ENCODE measurements around the gene ATAD2B.
A peak's percentile ranks its signal among the peaks of the same experiment; 100 is the strongest.
"Not testable (repeated sequence)": the region's sequence is repeated elsewhere in the genome, so short reads cannot be mapped to it uniquely, and the experiment has no call there.

The ATAD2B gene

DNA sequence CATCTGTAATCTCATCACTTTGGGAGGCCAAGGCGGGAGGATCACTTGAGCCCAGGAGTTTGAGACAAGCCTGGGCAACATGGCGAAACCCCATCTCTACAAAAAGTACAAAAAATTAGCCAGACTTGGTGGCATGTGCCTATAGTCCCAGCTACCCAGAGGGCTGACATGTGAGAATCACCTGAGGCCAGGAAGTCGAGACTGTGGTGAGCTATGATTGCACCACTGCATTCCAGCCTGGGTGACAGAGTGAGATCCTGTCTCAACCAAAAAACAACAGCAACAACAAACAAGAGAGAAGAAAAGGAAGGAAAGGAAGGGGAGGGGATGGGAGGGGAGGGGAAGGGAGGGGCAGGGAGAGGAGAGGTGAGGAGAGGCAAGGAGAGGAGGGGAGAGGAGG is 203.9 kb downstream of the ATAD2B start:
- not testable (repeated sequence) for DNase-seq

DNA sequence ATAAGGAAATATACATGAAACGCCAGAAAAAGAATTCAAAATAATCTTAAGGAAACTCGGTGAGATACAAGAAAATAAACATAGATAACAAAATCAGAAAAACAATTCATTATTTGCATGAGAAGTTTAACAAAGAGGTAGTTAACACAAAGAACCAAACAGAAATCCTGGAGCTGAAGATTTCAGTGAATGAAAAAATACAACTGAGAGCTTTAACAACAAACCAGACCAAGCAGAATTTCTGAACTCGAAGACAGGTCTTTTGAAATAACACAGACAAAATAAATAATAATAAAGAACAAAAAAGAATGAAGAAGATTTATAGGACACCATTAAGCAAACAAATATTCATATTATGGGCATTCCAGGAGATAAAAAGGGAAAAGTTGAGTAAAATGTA is 204.7 kb downstream of the ATAD2B start:
- DNase-seq = no peak

DNA sequence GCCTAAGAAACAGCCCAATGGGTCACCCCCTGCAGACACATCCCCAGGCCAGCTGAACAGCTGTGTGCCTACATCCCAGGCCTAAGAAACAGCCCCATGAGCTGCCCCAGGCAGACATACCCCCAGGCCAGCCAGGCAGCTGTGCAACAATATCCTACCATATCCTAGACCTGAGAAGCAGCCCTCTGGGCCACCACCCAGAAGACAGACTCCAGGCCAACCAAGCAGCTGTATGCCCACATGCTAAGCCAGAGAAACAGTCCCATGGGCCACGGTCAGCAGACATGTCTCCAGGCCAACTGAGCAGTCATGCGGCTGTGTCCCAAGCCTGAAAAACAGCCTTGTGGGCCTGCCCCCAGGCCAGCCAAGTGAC is 205.5 kb downstream of the ATAD2B start:
- no peak for DNase-seq

DNA sequence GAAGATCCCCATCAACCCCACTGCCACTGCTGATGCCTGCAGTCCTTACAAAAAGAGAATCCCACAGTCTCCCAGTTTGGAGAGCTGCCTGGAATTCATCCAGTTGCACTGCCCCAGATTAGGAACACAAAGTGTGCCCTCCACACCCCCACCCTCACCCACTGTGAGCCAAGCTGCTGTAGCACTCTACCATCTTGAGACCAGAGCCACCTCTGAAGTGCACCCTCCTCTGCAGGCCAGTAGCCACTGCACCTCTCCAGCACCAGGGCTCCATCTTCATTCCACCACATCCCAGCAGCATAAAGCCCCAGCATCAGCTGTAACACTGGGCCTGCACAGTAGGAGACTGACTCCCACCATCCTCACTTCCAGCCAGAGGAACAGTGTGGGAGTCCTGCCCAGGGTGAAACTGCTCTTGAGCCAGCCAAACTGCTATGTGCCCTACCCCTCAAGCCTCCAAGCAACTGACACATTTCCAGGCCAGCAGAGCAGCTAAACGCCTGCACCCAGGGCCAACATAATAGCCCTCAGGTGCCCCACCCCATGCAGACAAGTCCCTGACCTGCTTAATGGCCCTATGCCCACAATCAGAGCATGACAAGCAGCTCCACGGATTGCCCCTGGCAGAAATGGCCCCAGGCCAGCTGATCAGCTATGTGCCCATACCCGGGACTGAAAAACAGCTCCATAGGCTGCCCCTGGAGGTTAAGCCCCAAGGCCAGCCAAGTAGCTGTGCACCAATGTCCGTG is 206.0 kb downstream of the ATAD2B start:
- no peak for DNase-seq

DNA sequence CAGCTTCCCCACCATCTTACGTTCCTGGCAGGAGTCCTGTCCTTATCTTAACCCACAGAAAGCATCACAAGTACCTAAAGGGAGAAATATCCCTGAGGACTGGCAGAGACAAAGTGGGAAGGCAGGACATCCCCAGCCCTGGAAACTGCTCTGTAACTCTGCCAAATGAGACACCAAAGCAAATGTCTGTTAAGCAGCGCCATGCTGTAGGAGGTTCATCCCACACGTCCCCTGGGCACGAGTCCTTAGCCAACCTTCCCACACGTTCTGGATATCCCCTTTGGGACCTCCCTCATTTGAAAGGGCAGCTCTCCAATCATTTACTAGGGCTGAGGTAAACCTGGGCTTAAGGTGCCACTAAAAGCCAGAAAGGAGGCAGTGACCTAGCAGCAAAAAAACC is 207.2 kb downstream of the ATAD2B start:
- no peak for DNase-seq

DNA sequence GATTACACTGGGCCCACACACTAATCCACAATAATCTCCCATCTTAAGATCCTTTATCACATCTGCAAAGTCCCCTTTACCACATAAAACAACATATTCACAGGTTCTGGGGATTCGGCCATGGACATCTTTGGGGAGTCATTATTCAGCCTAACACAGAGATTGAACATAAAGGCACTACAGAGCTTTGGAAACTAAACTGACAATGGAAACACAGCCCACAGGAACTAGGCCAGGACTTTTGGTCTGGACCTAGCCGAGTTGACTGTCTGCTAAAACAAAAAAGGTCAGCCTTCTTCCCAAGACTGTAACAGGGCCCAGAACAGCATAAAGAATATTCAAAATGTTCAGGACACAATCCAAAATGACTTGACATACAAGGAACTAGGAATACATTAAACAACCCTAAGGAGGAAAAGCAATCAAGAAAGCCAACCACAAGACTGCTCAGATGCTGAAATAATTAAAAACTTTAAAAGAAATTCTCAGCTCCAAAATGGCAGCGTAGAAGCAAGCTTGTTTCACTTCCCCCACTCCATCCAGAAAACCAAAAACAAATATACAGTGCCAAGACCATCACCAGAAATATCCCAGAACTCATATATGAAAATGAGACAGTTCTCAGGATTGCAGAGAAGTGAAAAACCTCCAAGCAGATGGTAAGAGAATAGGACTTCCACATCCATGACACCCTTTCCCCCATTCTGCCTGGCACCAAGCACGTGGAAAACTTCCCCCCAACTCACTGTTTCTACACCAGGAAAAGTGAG is 207.8 kb downstream of the ATAD2B start:
- no peak for DNase-seq

DNA sequence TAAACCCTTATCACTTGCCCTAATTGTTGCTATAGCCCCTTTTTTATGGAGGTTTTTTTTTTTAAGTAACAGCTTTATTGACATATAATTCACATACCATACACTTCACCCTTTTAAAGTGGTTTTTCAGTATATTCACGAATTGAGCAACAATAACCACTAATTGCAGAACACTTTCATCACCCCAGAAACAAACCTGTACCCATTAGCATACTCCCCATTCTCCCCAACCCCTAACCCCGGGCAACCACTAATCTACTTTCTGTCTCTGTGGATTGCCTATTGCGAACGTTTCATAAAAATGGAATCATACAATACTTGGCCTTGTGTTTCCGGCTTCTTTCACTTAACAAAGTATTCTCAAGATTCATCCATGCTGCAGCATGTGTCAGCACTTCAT is 213.6 kb downstream of the ATAD2B start:
- no peak for DNase-seq

DNA sequence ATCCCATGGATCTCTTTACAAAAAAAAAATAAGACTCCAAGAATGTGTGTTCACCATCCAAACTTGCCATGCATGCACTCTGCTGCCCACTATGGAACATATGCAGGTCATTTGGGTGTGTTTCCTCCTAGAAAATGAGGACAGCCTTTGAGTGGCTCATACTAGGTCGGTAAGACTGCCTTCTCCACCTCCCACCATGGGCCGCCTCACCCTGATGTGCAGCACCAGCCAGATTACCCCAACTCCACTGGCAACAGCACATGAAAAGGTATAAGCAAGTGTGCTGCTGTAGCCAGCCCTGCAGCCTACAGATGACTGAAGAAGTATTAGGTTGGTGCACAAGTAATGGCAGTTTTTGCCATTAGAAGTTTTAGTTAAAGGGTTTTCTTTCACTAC is 214.2 kb downstream of the ATAD2B start:
- no peak for DNase-seq

DNA sequence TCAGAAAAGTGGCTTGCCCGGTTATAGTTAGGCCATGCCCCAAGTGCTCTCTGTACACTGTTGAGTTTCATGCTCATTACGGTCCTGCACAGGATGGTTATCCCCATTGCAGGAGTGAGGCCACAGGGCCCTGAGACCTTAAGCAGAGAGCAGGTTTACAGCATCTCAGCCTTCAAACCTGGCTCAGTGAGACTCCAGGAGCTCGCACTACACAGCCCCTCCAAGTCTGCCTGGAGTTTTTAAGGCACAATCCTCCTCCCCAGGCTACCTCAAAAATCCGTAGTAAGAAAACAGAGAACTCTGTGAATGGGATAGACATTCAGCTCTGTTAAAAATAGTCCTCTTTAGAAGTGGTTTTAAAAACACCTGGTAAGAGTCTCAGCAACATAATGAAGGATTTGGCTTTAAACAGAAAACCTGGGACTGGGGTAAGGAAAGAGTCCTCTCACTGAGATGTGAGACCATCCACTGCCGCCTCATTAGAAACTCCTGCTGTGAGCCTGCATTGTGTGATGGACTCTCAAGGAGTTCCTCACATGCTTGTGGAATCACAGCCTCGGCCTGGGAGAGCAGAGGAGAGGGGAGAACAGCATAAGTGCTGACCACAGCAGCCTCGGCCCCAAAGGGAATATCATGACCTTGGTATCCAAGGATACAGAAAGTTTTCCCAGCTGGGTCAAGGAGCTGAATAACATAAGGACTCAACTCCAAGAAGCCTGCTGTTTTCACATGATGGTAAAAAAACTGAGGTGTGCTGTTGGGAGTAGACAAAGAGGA is 214.8 kb downstream of the ATAD2B start:
- DNase-seq = no peak

DNA sequence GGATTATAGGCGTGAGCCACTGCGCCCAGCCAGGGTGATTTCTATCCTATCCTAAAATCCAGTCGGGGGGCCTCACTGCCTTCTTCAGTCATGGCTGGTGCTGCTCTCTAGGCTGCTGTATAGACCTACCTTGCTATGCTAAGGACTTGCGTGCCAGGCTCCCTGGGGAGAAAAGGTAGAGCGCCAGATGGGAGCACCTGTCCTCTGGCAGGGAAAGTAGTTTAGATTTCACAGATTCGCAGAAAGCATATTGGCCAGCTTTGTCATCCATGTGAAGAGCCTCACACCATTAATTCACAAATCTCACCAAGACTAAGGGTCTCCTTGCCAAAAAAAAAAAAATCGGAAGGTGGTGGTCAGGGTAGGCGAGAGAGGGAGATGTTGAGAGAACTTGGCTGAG is 217.6 kb downstream of the ATAD2B start:
- peak in 1 of 2 experiments; percentile 38 for DNase-seq

DNA sequence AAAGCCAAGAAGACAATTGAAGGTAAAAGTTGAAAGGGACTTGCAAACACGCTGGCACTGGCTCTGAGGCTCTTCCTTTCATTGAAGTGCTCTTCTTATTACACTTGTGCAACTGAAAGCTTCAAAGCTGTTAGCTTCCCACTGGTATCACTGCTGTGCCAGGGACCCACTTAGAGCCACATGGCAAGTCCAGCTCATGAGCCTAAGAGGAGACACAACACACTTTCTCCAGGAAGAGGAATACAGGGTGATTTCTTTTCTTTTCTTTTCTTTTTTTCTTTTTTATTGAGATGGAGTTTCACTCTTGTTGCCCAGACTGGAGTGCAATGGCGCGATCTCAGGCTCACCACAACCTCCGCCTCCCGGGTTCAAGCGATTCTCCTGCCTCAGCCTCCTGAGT is 218.2 kb downstream of the ATAD2B start:
- DNase-seq = no peak

DNA sequence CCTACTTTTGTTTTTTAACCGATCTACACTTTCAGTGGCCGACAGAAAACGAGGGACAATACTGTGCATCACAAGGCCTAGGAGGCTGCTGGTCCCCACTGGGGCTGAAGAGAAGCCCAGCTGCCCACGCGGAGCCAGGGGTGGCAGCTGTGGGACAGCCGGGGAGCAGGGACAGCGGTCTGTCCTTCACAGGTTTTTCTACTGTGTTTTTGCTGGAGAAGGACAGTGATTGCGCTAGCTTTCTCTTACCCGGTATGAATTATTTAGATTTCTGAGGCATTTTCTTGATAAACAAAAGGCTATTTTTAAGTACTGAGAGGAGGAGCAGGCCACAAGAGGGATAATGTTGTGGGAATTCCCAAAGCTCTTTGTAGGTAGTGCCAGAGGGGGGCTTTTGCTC is 219.8 kb downstream of the ATAD2B start:
- no peak for DNase-seq

DNA sequence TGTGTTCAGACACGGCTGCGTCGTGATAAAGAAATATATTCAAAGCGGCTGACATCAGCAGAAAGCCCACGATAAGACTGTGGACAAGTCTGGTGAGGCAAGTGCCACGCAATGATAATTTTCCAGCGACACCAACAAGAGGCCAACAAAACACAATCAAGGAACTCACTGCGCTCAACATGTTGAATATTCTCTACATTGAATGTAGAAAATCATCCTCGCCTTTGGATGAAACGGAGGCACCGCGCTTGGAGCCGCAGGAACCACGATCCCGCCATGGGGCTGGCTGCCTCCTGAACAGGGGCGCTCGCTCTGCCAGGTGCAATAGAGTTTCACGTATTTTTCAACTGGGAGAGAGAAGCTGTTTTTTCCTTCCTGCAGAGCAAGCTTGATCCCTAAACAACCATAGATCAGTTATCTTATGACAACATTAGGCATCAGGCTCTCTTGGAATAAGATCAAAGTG is 220.3 kb downstream of the ATAD2B start:
- DNase-seq = no peak

DNA sequence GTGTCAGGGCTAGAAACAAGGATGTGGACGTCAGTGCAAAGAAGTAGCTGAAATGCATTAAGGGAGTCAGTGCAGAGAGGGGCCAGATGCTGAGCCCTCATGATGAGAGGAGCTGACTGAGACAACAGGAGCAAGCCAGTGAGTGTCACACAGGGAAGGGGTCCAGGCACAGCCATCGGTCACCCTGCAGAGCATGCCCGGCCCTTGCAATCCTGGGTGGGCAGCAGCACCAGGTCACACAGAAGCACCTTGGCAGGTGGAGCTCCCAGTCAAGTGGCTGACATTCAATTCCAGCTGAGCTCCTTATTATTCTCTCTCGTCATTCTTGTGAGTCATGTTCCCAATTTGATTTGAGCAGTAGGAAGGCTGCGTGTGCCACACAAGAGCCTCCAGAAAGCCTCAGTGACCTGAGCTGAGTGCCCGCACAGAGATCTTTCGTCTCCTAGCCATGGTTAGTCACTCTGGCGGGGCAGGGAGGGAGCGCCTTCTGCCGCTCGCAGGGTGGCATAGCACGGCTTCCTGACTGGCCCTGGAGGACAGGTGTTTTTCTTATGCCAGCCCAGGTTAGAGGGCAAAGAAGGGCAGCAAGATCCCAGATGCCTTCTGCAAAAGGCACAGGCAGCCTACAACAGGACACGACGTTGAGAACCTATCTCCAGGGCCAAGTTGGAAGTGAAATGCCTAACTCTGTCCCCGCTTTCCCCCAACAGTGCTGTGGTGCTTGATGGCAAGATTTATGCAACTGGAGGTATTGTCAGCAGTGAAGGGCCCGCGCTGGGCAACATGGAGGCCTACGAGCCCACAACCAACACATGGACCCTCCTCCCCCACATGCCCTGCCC is 220.9 kb downstream of the ATAD2B start:
- DNase-seq = no peak

DNA sequence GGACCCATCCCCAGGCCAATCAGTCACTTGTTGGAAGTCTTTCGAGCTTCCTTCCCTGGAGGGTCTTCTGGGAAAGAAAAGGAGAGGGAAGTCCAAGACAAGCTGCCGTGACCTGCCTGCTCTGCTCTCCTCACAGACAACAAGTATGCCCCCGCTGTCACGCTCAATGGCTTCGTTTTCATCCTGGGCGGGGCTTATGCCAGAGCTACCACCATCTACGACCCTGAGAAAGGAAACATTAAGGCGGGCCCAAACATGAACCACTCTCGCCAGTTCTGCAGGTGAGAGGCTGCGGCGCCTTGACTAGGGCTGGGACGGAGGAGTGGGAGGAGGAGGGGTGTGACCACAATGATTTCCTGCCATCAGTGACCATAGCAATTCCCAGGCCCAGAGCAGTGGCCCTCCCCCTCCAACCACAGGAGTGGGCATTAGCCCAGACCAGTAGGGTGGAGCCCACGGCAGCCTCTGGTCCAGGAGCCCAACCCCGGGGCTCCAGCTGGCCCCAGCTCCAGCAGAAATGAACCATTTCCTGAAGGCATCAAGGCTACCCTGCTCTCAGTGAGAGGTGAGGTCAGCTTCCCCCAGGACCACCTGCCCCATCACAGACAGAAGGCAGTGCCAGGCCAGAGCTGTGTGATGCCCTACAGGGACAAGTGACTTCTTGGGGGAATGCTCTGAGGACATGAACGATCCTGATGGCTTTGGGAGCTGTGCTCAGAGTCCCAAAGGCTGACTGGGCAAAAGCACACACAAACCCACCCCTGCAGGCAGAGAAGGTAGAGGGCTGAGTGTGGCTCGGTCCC is 223.1 kb downstream of the ATAD2B start:
- DNase-seq = no peak

DNA sequence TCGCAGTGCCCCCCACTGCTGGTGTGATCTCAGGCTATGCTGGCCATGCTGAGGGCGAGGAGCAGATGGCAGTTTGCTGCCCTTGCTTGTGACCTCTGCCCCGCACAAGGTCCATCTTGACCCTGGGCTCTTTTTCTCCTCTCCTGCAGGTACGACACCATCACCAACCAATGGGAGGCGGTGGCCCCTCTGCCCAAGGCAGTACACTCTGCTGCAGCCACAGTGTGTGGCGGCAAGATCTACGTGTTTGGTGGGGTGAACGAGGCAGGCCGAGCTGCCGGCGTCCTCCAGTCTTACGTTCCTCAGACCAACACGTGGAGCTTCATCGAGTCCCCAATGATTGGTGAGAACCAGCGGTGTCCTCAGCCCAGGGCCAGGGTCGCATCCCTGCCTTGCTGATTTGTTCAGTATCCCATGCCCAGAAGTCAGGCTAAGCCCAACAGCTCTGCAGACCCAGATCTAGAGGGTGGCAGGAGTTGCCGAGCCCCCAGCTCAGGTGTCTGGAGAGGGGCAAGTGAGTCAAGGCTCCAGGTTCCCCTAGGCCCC is 223.8 kb downstream of the ATAD2B start:
- DNase-seq = no peak

DNA sequence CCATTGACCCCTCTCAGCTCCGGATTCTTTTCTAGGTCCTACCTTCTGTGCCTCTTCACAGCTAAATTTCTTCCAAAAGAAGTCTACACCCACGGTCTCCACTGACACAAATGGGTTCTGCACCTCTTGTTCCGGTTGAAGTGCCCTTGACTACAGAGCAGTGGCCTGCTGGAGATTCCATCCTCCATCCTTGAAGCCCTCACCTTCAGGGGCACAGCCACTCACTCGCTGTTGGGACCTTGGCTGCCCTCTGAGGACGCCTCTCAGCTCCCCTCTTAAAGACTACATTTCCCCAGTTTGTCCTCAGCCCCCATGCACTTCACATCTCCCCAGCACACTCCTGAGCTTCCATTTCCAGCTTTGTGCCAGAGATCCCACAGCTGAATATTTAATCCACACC is 226.3 kb downstream of the ATAD2B start:
- DNase-seq = no peak

DNA sequence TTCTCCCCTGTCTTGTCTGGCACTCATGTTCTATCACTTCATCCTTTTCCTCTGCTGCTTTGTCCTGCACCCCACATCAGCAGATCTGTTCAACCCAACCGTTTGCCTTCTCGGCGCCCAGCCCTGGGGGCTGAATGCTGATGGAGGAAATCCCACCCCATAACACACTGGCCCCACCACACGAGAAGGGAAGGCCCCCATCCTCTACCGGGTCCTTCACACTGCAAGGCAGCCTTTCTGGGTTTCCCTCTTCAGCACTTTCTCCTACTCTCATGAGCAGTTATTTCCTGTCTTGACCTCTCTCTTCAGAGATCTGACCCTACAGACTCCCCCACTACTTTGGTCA is 227.4 kb downstream of the ATAD2B start:
- no peak for DNase-seq

DNA sequence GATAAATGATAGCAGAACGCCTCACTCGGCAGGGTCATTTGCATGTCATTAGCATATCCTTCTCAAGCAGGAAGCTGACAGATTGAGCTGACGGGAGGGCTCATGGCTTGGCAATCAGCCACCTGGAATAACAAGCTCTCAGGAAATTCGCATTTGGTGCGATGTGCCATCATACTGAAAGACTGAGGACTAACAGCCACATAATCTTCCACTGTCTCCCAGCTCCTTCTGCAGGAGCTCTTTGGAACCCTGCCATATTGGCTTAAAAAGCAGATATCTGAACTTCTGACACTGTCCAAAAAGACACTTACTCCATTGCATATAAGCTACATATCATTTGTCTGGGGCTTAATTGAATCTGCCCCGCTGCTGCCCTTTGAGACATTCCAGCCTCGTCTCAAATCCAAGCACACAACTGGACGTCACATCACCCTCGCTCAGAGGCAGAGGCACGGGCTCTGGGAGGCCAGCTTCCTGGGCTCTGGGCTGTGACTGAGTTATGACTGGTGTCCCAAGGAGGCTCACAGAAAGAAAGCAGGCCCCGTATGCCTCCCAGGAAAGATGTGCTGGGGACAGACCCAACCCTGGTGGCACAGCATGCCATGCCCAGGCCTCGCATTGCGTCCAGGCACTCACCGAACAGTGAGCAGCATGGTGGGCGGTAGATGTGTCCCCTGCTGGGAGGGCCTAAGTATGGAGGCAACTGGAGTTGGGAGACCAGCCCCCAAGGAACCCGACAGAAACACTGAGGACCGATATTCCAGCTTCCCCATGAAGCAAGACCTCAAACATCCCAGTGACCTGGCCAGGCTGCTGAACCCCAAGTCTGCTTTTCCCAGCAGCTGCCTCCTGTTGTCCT is 228.0 kb downstream of the ATAD2B start:
- no peak for DNase-seq
